NB4 (cell line): Measurements from ENCODE around the gene NR2C2AP.

Source experiments
- DNase-seq: peaks from one replicate; pipeline ENCODE4 v3.0.0; 2010; ENCODE audit warnings: low read depth
- H3K4me3 ChIP-seq: one replicate; pipeline ENCODE4 v1.5.1; 2011; ENCODE audit warnings: mild to moderate bottlenecking, low read depth, low read length, moderate library complexity
- MYC ChIP-seq: IDR thresholded peaks from 2 replicates; pipeline ENCODE4 v1.6.1; 2011; ENCODE audit warnings: low read depth, low read length
- POLR2A ChIP-seq: IDR thresholded peaks from 2 replicates; pipeline ENCODE4 v1.6.1; 2011; ENCODE audit warnings: mild to moderate bottlenecking; ENCODE audit not compliant: insufficient read length; ENCODE audit errors: extremely low read depth
- TF ChIP-seq, protein P1 (sequence below): IDR thresholded peaks from one replicate; pipeline ENCODE4 v1.5.1; 2012; ENCODE audit warnings: low read depth, low read length
- TF ChIP-seq, protein P2 (sequence below): IDR thresholded peaks from 2 replicates; pipeline ENCODE4 v1.6.1; 2011; ENCODE audit warnings: low read depth, low read length

Gene NR2C2AP

DNA sequence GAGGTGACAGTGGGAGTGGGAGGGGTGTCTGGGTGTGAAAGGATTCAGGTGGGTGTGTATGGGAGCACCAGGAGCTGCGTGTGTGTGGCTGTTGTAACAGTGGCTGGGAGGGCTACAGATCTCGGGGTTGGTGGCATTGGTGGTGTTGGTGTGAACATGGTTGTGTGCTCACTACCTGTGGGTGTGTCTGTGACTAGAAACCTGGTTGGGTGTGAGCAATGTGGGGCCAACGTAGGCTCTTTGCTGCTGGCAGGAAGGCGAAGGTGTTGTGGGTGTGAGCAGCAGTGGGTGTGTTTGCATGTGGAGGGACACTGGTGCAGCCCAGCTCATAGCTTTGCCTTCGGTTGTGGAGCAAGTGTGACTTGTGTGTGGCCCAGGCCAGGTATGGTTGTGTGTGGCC lies 3.7 kb upstream of the NR2C2AP start:
- H3K4me3 ChIP-seq: no peak overlapping the region
- DNase-seq: no peak
- TF ChIP-seq POLR2A: no peak
- TF ChIP-seq, protein P1, sequence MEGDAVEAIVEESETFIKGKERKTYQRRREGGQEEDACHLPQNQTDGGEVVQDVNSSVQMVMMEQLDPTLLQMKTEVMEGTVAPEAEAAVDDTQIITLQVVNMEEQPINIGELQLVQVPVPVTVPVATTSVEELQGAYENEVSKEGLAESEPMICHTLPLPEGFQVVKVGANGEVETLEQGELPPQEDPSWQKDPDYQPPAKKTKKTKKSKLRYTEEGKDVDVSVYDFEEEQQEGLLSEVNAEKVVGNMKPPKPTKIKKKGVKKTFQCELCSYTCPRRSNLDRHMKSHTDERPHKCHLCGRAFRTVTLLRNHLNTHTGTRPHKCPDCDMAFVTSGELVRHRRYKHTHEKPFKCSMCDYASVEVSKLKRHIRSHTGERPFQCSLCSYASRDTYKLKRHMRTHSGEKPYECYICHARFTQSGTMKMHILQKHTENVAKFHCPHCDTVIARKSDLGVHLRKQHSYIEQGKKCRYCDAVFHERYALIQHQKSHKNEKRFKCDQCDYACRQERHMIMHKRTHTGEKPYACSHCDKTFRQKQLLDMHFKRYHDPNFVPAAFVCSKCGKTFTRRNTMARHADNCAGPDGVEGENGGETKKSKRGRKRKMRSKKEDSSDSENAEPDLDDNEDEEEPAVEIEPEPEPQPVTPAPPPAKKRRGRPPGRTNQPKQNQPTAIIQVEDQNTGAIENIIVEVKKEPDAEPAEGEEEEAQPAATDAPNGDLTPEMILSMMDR: no peak
- TF ChIP-seq, protein P2, sequence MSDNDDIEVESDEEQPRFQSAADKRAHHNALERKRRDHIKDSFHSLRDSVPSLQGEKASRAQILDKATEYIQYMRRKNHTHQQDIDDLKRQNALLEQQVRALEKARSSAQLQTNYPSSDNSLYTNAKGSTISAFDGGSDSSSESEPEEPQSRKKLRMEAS: no peak
- no peak for TF ChIP-seq MYC

DNA sequence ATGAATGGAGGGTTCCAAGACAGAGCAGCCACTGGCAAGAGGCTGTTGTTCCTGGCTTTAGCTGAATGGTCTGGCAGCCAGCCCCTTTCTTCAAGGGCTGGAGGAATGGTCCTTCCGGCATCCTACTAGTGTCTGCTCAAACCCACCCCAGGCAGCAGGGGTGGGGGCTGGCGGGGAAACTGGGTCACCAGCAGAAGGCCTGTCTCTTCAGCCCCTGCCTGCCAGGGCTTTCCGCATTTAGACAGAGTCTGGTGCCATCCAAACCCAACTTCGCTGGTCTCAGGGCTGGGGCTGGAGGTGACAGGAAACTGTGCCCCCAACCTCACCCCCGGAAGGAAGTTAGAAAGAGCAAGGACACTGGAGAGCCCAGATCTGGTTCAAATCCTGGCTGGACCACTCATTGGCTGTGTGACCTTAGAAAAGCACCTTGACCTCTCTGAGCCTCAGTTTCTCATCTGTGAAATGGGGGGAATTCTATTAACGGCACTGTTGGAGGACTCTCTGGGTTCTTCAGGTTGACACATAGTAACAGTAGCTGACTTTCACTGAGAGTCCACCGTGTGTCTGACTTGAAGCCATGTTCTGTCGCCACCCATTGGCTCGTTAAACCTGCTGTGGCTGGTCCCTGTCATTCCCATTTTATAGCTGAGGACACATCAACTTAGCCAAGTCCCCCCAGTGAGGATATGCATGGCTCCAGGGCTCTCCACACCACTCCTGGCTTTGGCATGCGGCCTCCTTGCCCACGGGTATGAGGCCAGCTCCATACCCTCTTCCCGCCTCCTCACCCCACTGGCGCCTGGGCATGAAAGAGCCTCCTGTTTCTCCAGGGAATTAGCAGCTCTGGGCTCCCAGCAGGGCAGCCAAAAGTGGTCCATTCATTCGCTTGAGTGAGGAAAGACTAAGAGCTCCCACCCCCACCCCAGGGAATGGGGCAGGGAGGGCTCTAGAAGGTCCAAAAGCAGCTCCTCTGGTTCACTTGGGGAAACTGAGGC lies 2.5 kb upstream of the NR2C2AP start:
- TF ChIP-seq POLR2A (no peak), MYC (no peak)
- TF ChIP-seq, protein P2: no peak
- TF ChIP-seq, protein P1: no peak
- no peak for DNase-seq
- H3K4me3 ChIP-seq: no peak overlapping the region

DNA sequence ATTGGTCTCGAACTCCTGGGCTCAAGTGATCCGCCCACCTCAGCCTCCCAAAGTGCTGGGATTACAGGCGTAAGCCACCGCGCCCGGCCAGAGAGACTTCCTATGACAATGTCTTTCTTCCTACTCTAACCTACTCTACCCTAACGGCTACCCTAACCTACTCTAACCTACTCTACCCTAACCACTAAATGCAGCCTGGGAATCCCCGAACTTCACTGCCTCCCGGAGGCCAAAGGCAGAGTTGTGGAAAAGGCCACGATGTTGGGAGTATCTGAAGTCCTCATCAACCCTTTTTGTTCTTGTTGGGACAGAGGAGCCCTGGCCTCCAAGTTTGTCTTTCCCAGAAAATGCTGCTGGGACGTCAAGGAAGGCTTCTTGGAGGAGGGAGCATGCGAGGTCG lies 967 bp upstream of the NR2C2AP start:
- peak; percentile 26 for DNase-seq
- no peak overlapping the region for H3K4me3 ChIP-seq
- no peak for TF ChIP-seq POLR2A
- TF ChIP-seq, protein P1: peak; percentile 9

DNA sequence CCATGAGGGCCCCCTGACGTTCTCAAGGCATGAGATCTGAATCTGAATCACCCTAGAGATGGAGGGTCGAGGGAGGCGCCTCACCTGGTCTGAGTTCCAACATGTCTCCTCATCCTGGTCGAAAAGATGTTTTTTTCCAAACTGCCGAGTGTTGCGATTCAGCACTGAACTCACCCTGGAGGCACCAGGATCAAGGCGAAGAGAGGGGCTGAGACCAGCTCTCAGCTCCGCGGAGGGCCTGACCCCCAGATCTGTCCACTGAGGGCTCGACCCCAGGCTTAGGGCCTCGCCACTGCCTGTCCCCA lies 555 bp downstream of the NR2C2AP start:
- DNase-seq: no peak
- TF ChIP-seq, protein P1: no peak
- TF ChIP-seq POLR2A: no peak
- H3K4me3 ChIP-seq: peak overlapping the region; percentile 85

DNA sequence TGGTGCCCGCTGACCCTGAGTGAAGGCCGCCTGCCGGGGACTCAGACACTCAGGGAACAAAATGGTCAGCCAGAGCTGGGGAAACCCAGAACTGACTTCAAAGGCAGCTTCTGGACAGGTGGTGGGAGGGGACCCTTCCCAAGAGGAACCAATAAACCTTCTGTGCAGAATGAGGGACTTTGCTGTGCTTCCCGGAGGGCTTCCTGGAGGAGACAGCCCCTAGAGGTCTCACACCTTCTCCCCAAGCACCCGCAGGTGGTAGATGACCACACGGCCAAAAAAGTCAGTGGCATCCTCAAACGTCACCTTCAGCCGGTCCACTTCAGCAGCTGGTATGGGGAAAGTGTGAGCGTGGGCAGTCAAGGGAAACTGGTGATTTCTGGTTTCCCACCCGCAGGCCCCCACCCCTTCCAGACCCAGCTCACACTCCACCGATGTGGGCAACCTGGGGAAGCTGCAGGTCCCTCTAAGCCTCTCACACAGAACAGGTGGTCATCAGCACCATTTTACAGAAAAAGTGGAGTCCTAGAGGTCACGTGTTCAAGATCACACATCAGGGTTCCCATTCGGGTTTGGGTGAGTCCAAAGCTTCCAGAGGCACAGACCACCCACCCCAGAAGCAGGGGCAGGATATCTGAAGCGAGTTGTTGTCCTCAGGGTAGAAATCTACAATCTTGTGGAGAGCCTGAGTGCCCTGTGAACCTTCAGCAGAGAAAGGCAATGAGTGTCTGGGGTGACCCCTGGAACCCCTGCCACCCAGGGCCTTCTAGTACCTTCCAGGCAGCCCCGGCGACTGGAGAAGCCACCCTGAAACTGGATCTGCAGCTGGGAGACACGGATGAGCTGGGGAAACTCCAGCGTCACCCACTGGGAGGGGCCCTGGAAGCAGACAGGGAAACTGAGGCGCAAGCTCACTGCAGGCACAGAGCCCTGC lies 1.2 kb downstream of the NR2C2AP start:
- H3K4me3 ChIP-seq: peak overlapping the region; percentile 85
- TF ChIP-seq MYC: no peak
- no peak for TF ChIP-seq POLR2A
- TF ChIP-seq, protein P1: no peak
- TF ChIP-seq, protein P2: no peak
- DNase-seq: no peak
